SK-N-SH (cell line): ENCODE data around the gene MINDY2. TPM values are rescaled to one million over a fixed set of nuclear protein-coding genes. Genes with fewer than 3 reads are reported as not detected.

Experiments
- CTCF ChIA-PET: fragments of 300-600, 350-600 bp; formaldehyde crosslinking; extraction: SDS; loops from one replicate; lab custom pipeline; 2021; lab: Yijun Ruan, JAX
- POLR2A ChIA-PET: fragments of 350-600 bp; sonication (Branson Sonifier 250); formaldehyde crosslinking; extraction: SDS; loops from one replicate; lab custom pipeline; 2020; ENCODE audit warnings: antibody characterized with exemption, inconsistent platforms; lab: Yijun Ruan, JAX
- DNase-seq: peaks from one replicate; pipeline ENCODE4 v3.0.0; 2012
- H2AFZ ChIP-seq: fragments of 200-600 bp; sonication (generic); 2 replicates; pipeline ENCODE4 v1.8.1; 2016; ENCODE audit warnings: antibody characterized with exemption, mild to moderate bottlenecking, low read depth
- H3F3A ChIP-seq: fragments of 200-600 bp; sonication (generic); replicated peaks from 2 replicates; pipeline ENCODE3; 2016; ENCODE audit warnings: antibody characterized with exemption, mild to moderate bottlenecking; ENCODE audit not compliant: insufficient read depth
- H3K27ac ChIP-seq, 2 experiments: fragments of 200-500 bp in 1 of 2; fragments of 200-600 bp in 1 of 2; sonication (Bioruptor generic) in 1 of 2; sonication (generic), shearing (Covaris generic) in 1 of 2; 2 replicates each; pipeline versions ENCODE4 v1.5.1 to v1.6.1; 2014 to 2016; ENCODE audit warnings: low read depth in 2 of 2, inconsistent platforms in 1 of 2, low read length in 1 of 2, mild to moderate bottlenecking in 1 of 2, mixed read lengths in 1 of 2
- H3K27me3 ChIP-seq: fragments of 200-600 bp; sonication (generic), shearing (Covaris generic); 2 replicates; pipeline ENCODE4 v1.6.1; 2016; ENCODE audit warnings: mixed run types; ENCODE audit not compliant: insufficient read depth
- H3K36me3 ChIP-seq, 2 experiments: fragments of 200-500 bp in 1 of 2; fragments of 200-600 bp in 1 of 2; sonication (Bioruptor generic) in 1 of 2; sonication (generic) in 1 of 2; replicated peaks in 1 of 2; 2 replicates each; pipeline versions ENCODE3 to v1.5.1; 2014 to 2016; ENCODE audit warnings: low read length in 1 of 2, mild to moderate bottlenecking in 1 of 2; ENCODE audit not compliant: insufficient read depth in 2 of 2, control insufficient read depth in 1 of 2
- H3K4me1 ChIP-seq, 2 experiments: fragments of 200-500 bp in 1 of 2; fragments of 200-600 bp in 1 of 2; sonication (Bioruptor generic) in 1 of 2; sonication (generic), shearing (Covaris generic) in 1 of 2; 2 replicates each; pipeline versions ENCODE4 v1.5.1 to v1.6.1; 2014 to 2016; ENCODE audit warnings: low read depth in 1 of 2, low read length in 1 of 2, mixed run types in 1 of 2; ENCODE audit not compliant: insufficient read depth in 2 of 2, control insufficient read depth in 1 of 2
- H3K4me2 ChIP-seq: fragments of 200-600 bp; sonication (generic), shearing (Covaris generic); 2 replicates; pipeline ENCODE4 v1.6.1; 2017; ENCODE audit warnings: mixed run types
- H3K4me3 ChIP-seq, 2 experiments: fragments of 200-500 bp in 1 of 2; fragments of 200-600 bp in 1 of 2; sonication (Bioruptor generic) in 1 of 2; sonication (generic), shearing (Covaris generic) in 1 of 2; 2 replicates each; pipeline versions ENCODE4 v1.5.1 to v1.8.1; 2014 to 2016; ENCODE audit warnings: low read depth in 2 of 2, inconsistent platforms in 1 of 2, low read length in 1 of 2, mild to moderate bottlenecking in 1 of 2, mixed read lengths in 1 of 2, moderate library complexity in 1 of 2
- H3K79me2 ChIP-seq: fragments of 200-600 bp; sonication (generic); 2 replicates; pipeline ENCODE4 v1.8.1; 2017; ENCODE audit warnings: mild to moderate bottlenecking; ENCODE audit not compliant: insufficient read depth
- H3K9ac ChIP-seq: fragments of 200-600 bp; sonication (generic); 2 replicates; pipeline ENCODE4 v1.6.1; 2017; ENCODE audit warnings: mixed run types
- H3K9me2 ChIP-seq: fragments of 200-600 bp; sonication (generic); 2 replicates; pipeline ENCODE4 v1.6.1; 2017; ENCODE audit warnings: mixed run types
- H3K9me3 ChIP-seq: fragments of 200-600 bp; sonication (generic); 2 replicates; pipeline ENCODE4 v1.6.1; 2017; ENCODE audit warnings: mixed run types, mild to moderate bottlenecking, moderate library complexity
- H4K20me1 ChIP-seq: fragments of 200-600 bp; sonication (generic); 2 replicates; pipeline ENCODE4 v1.6.1; 2017; ENCODE audit warnings: mild to moderate bottlenecking, mixed run types; ENCODE audit not compliant: insufficient read depth
- ELF1 ChIP-seq: IDR thresholded peaks from 2 replicates; pipeline ENCODE4 v1.4.0; 2012
- EP300 ChIP-seq, 2 experiments: IDR thresholded peaks; 2 replicates each; pipeline versions ENCODE4 v1.4.0 to v1.6.1; 2012; ENCODE audit warnings: borderline replicate concordance in 1 of 2, low read depth in 1 of 2, low read length in 1 of 2
- FOXM1 ChIP-seq: IDR thresholded peaks from 2 replicates; pipeline ENCODE4 v1.4.0; 2012; ENCODE audit warnings: low read depth, mild to moderate bottlenecking
- MXI1 ChIP-seq: IDR thresholded peaks from 2 replicates; pipeline ENCODE4 v1.6.1; 2012; ENCODE audit warnings: mild to moderate bottlenecking, low read depth, low read length, improper control_type of control experiment
- NFIC ChIP-seq: IDR thresholded peaks from 2 replicates; pipeline ENCODE4 v1.4.0; 2012; ENCODE audit warnings: borderline replicate concordance
- POLR2AphosphoS5 ChIP-seq: IDR thresholded peaks from 2 replicates; pipeline ENCODE4 v1.6.1; 2012; ENCODE audit warnings: low read depth, low read length
- RAD21 ChIP-seq: IDR thresholded peaks from 2 replicates; pipeline ENCODE4 v1.6.1; 2012; ENCODE audit warnings: mild to moderate bottlenecking, low read length
- RCOR1 ChIP-seq: fragments of 150-350 bp; IDR thresholded peaks from 2 replicates; pipeline ENCODE4 v1.6.1; 2017; ENCODE audit warnings: antibody characterized with exemption, low read length
- RFX5 ChIP-seq: IDR thresholded peaks from 2 replicates; pipeline ENCODE4 v1.6.1; 2012; ENCODE audit warnings: mild to moderate bottlenecking, improper control_type of control experiment, low read length
- RXRA ChIP-seq: IDR thresholded peaks from 2 replicates; pipeline ENCODE4 v1.4.0; 2012; ENCODE audit warnings: low read depth, mild to moderate bottlenecking, borderline replicate concordance
- SMC3 ChIP-seq: IDR thresholded peaks from 2 replicates; pipeline ENCODE4 v1.6.1; 2012; ENCODE audit warnings: low read depth, low read length, improper control_type of control experiment
- TEAD4 ChIP-seq: IDR thresholded peaks from 2 replicates; pipeline ENCODE4 v1.4.0; 2012; ENCODE audit warnings: mild to moderate bottlenecking, borderline replicate concordance; ENCODE audit not compliant: insufficient read depth
- WGBS: methylation state at CpG from one replicate; pipeline ENCODE4 v1.1.6; 2017; ENCODE audit warnings: low lambda C conversion rate; 5-methylcytosine and 5-hydroxymethylcytosine counted together
- polyA plus RNA-seq, 3 experiments: library from polyadenylated mRNA; depleted of rRNA; stranded (reverse); fragments of >200 nt; gene quantifications; 2 replicates each; pipeline ENCODE4 v1.2.3, GENCODE V29; 2012
- TF ChIP-seq, protein P1 (sequence below): IDR thresholded peaks from 2 replicates; pipeline ENCODE4 v1.4.0; 2012; ENCODE audit warnings: low read depth, borderline replicate concordance
- TF ChIP-seq, protein P2 (sequence below): fragments of 150-350 bp; IDR thresholded peaks from 2 replicates; pipeline ENCODE4 v1.6.1; 2017; ENCODE audit warnings: antibody characterized with exemption, low read length, low read depth, borderline replicate concordance
- TF ChIP-seq, protein P3 (sequence below): IDR thresholded peaks from 2 replicates; pipeline ENCODE4 v1.4.0; 2012; ENCODE audit warnings: low read depth, borderline replicate concordance
- TF ChIP-seq, protein P4 (sequence below): IDR thresholded peaks from 2 replicates; pipeline ENCODE4 v1.4.0; 2012; ENCODE audit warnings: low read depth
- TF ChIP-seq, protein P5 (sequence below): fragments of 200-600 bp; sonication (generic); IDR thresholded peaks from 2 replicates; pipeline ENCODE4 v1.6.1; 2017; ENCODE audit warnings: antibody characterized with exemption, mild to moderate bottlenecking, moderate library complexity

MINDY2 gene
- polyA plus RNA-seq, 1 of the 3 experiments (the other 2 are of a cell fraction): 1.0 TPM

DNA sequence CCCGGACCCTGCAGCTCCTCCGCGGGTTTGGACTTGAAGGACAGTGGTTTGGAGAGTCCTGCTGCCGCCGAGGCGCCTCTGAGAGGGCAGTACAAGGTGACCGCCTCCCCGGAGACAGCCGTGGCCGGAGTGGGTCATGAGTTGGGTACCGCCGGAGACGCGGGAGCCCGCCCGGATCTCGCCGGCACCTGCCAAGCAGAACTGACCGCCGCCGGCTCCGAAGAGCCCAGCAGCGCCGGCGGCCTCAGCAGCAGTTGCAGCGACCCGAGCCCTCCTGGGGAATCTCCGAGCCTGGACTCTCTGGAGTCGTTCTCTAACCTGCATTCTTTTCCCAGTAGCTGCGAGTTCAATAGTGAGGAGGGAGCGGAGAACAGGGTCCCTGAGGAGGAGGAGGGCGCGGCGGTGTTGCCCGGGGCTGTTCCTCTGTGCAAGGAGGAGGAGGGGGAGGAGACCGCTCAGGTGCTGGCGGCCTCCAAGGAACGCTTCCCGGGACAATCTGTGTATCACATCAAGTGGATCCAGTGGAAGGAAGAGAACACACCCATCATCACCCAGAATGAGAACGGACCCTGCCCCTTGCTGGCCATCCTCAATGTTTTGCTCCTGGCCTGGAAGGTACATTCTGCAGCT is 634 bp downstream of the MINDY2 start:
- H2AFZ ChIP-seq: peak overlapping the region; percentile 93
- H3K27ac ChIP-seq: peak overlapping the region; percentile 91 to 94
- 1% methylated on average over 24 of the region's 40 CpGs for WGBS
- peaks cover 2 to 7% of the 10 kb centered on the region in 2 experiments; a peak in 3 of 4 replicates for H3K4me1 ChIP-seq
- H3F3A ChIP-seq: peaks cover 10% of the 10 kb centered on the region
- POLR2A ChIA-PET: interaction anchor here (1.1 to 2.7 kb wide), 3 partner anchors 12 to 161 kb away, joined by 3 to 54 read pairs (median 3); partner anchors contain the start of gene ADAM10
- peaks cover 43% of the 10 kb centered on the region for H3K79me2 ChIP-seq
- H3K27me3 ChIP-seq: no peaks in the 10 kb centered on the region
- H3K4me3 ChIP-seq: peak overlapping the region; percentile 95
- 0 out of 2 replicates have a peak, but pooled peaks cover 4% of the 10 kb centered on the region for H4K20me1 ChIP-seq
- DNase-seq: no peak
- TF ChIP-seq TEAD4: no peak
- no peak for TF ChIP-seq FOXM1
- TF ChIP-seq RFX5: no peak
- peak; percentile 34 for TF ChIP-seq RAD21
- TF ChIP-seq RXRA: no peak
- TF ChIP-seq EP300 (IDR thresholded peaks at IDR 0.05; ENCODE audit: borderline replicate concordance in 1 of 2, low read depth in 1 of 2, low read length in 1 of 2): no peak
- TF ChIP-seq, protein P1, sequence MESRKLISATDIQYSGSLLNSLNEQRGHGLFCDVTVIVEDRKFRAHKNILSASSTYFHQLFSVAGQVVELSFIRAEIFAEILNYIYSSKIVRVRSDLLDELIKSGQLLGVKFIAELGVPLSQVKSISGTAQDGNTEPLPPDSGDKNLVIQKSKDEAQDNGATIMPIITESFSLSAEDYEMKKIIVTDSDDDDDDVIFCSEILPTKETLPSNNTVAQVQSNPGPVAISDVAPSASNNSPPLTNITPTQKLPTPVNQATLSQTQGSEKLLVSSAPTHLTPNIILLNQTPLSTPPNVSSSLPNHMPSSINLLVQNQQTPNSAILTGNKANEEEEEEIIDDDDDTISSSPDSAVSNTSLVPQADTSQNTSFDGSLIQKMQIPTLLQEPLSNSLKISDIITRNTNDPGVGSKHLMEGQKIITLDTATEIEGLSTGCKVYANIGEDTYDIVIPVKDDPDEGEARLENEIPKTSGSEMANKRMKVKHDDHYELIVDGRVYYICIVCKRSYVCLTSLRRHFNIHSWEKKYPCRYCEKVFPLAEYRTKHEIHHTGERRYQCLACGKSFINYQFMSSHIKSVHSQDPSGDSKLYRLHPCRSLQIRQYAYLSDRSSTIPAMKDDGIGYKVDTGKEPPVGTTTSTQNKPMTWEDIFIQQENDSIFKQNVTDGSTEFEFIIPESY: no peak
- no peaks in the 10 kb centered on the region for H3K36me3 ChIP-seq
- H3K9me3 ChIP-seq: no peaks in the 10 kb centered on the region
- H3K4me2 ChIP-seq: peak overlapping the region; percentile 85
- CTCF ChIA-PET: interaction anchor here (1.0 to 3.4 kb wide), 10 partner anchors 12 to 543 kb away, joined by 3 to 15 read pairs (median 4); partner anchors contain the start of gene ADAM10
- no peaks in the 10 kb centered on the region for H3K9me2 ChIP-seq
- H3K9ac ChIP-seq: peak overlapping the region; percentile 84

DNA sequence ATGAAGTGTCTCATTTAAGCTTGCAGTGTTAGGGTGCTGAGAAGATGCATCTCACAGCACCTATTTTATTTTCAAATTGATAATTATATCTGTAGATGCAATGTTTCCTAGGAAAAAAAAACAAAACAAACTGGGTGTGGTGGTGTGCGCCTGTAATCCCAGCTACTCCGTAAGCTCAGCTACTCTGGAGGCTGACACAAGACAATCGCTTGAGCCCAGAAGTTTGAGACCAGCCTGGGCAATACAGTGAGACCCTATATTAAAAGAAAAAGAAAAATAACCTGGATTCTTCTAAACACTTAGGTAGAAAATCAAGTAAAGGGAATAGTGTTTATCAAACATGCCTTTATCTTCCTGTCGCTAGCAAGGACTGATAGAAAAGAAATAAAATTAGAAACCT is 1.9 kb downstream of the MINDY2 start:
- Histone ChIP-seq H3K4me1 (peaks cover 2 to 7% of the 10 kb centered on the region in 2 experiments; a peak in 3 of 4 replicates), H3K36me3 (peaks cover 0 to 4% of the 10 kb centered on the region in 2 experiments), H2AFZ (no peak overlapping the region), H4K20me1 (0 out of 2 replicates have a peak, but pooled peaks cover 4% of the 10 kb centered on the region), H3K79me2 (peaks cover 48% of the 10 kb centered on the region), H3K9me3 (no peaks in the 10 kb centered on the region), H3K27ac (no peak overlapping the region), H3K4me2 (peak overlapping the region; percentile 85), H3K27me3 (no peaks in the 10 kb centered on the region), H3K9me2 (no peaks in the 10 kb centered on the region), H3K9ac (no peak overlapping the region), H3F3A (peaks cover 10% of the 10 kb centered on the region), H3K4me3 (peak overlapping the region; percentile 95; a peak in 3 of 4 replicates)
- POLR2A ChIA-PET: no interaction called here
- no peak for DNase-seq
- 93% methylated on average over 4 of the region's 4 CpGs for WGBS
- CTCF ChIA-PET: interaction anchor here (0.6 to 3.4 kb wide), 2 partner anchors 544 to 1017 kb away, joined by 3 to 13 read pairs; no protein-coding TSS in a partner anchor
- TF ChIP-seq RFX5 (no peak), MXI1 (no peak), SMC3 (no peak), POLR2AphosphoS5 (no peak), ELF1 (no peak), RCOR1 (no peak), NFIC (no peak)
- TF ChIP-seq, protein P2, sequence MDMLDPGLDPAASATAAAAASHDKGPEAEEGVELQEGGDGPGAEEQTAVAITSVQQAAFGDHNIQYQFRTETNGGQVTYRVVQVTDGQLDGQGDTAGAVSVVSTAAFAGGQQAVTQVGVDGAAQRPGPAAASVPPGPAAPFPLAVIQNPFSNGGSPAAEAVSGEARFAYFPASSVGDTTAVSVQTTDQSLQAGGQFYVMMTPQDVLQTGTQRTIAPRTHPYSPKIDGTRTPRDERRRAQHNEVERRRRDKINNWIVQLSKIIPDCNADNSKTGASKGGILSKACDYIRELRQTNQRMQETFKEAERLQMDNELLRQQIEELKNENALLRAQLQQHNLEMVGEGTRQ: no peak
- TF ChIP-seq, protein P3, sequence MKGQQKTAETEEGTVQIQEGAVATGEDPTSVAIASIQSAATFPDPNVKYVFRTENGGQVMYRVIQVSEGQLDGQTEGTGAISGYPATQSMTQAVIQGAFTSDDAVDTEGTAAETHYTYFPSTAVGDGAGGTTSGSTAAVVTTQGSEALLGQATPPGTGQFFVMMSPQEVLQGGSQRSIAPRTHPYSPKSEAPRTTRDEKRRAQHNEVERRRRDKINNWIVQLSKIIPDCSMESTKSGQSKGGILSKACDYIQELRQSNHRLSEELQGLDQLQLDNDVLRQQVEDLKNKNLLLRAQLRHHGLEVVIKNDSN: no peak
- TF ChIP-seq, protein P4, sequence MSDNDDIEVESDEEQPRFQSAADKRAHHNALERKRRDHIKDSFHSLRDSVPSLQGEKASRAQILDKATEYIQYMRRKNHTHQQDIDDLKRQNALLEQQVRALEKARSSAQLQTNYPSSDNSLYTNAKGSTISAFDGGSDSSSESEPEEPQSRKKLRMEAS: no peak
- TF ChIP-seq, protein P5, sequence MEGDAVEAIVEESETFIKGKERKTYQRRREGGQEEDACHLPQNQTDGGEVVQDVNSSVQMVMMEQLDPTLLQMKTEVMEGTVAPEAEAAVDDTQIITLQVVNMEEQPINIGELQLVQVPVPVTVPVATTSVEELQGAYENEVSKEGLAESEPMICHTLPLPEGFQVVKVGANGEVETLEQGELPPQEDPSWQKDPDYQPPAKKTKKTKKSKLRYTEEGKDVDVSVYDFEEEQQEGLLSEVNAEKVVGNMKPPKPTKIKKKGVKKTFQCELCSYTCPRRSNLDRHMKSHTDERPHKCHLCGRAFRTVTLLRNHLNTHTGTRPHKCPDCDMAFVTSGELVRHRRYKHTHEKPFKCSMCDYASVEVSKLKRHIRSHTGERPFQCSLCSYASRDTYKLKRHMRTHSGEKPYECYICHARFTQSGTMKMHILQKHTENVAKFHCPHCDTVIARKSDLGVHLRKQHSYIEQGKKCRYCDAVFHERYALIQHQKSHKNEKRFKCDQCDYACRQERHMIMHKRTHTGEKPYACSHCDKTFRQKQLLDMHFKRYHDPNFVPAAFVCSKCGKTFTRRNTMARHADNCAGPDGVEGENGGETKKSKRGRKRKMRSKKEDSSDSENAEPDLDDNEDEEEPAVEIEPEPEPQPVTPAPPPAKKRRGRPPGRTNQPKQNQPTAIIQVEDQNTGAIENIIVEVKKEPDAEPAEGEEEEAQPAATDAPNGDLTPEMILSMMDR: no peak
